ENCODE results near the gene HBP1. TPM values are rescaled to one million over a fixed set of nuclear protein-coding genes. Genes with fewer than 3 reads are reported as not detected.

The HBP1 gene
- total and polyA plus RNA-seq, 2 of the 13 experiments (the other 11 are each of a cell fraction or from before 2014, with no cell fraction given) = 22.9 to 44.1 TPM

- TF ChIP-seq LCORL (IDR thresholded peaks at IDR 0.05) (no peak), LCORL (CRISPR knock-in tag; IDR thresholded peaks at IDR 0.05) (peak; percentile 68; the same call in 1 of the 2 replicates), GABPA (IDR thresholded peaks at IDR 0.05; ENCODE audit: low read depth, low read length) (peak; percentile 40; the same call in 1 of the 2 replicates), GABPA (CRISPR knock-in tag; IDR thresholded peaks at IDR 0.05; ENCODE audit: low read depth) (no peak; the same call in none of the 2 replicates), SUZ12 (IDR thresholded peaks at IDR 0.05; ENCODE audit: low read depth, low read length) (peak; percentile 84), FOXK1 (CRISPR knock-in tag; IDR thresholded peaks at IDR 0.05; ENCODE audit: borderline replicate concordance, low read depth) (peak; percentile 100), KMT2B (CRISPR knock-in tag; IDR thresholded peaks at IDR 0.05) (peak; percentile 45; the same call in 1 of the 2 replicates), PLSCR1 (CRISPR knock-in tag; IDR thresholded peaks at IDR 0.05; ENCODE audit: borderline replicate concordance) (no peak), SRF (IDR thresholded peaks at IDR 0.05; ENCODE audit: low read depth, low read length) (0 out of 2 replicates have a peak, but pooled peaks have one; percentile 14), JARID2 (CRISPR knock-in tag; IDR thresholded peaks at IDR 0.05; ENCODE audit: insufficient replicate concordance) (peak; percentile 9), ATF7 (IDR thresholded peaks at IDR 0.05) (no peak), ATF7 (CRISPR knock-in tag; IDR thresholded peaks at IDR 0.05) (no peak), KDM5A (IDR thresholded peaks at IDR 0.05; ENCODE audit: borderline replicate concordance, low read length) (peak; percentile 71; the same call in 1 of the 2 replicates), SP5 (CRISPR knock-in tag; IDR thresholded peaks at IDR 0.05; ENCODE audit: borderline replicate concordance, low read depth) (0 out of 2 replicates have a peak, but pooled peaks have one; percentile 10), ZNF550 (CRISPR knock-in tag; IDR thresholded peaks at IDR 0.05; ENCODE audit: borderline replicate concordance) (no peak), NFIC (IDR thresholded peaks at IDR 0.05; ENCODE audit: low read length) (peak; percentile 35; the same call in 1 of the 2 replicates), ZNF331 (CRISPR knock-in tag; IDR thresholded peaks at IDR 0.05) (peak; percentile 49; the same call in 1 of the 2 replicates), MAZ (IDR thresholded peaks at IDR 0.05; ENCODE audit: borderline replicate concordance, low read depth, low read length) (peak; percentile 13), MAZ (CRISPR knock-in tag; IDR thresholded peaks at IDR 0.05; ENCODE audit: low read depth) (no peak), RNF2 (conservative IDR thresholded peaks at IDR 0.05; ENCODE audit: low read depth) (no peak), MEIS1 (CRISPR knock-in tag; IDR thresholded peaks at IDR 0.05; ENCODE audit: borderline replicate concordance) (0 out of 2 replicates have a peak, but pooled peaks have one; percentile 9), BRF2 (CRISPR knock-in tag; IDR thresholded peaks at IDR 0.05) (no peak), GATAD1 (CRISPR knock-in tag; IDR thresholded peaks at IDR 0.05) (peak; percentile 80), SNRNP70 (IDR thresholded peaks at IDR 0.05; ENCODE audit: low read depth, low read length) (no peak), USF2 (IDR thresholded peaks at IDR 0.05; ENCODE audit: low read depth, low read length) (peak; percentile 29), USF2 (CRISPR knock-in tag; IDR thresholded peaks at IDR 0.05; ENCODE audit: borderline replicate concordance) (peak; percentile 49; the same call in 1 of the 2 replicates), SMAD1 (CRISPR knock-in tag; IDR thresholded peaks at IDR 0.05; ENCODE audit: borderline replicate concordance, low read depth) (no peak; the same call in 1 of the 2 replicates), MYC (CRISPR knock-in tag; IDR thresholded peaks at IDR 0.05; ENCODE audit: borderline replicate concordance) (peak; percentile 57; the same call in 1 of the 2 replicates)
Observed at GRCh38 chr7:107168233-107169119, at the start of gene HBP1 (continued).

Measured in HepG2 (cell line).